Activated T-cell treated with anti-CD3 and anti-CD28 coated beads, Interleukin-2, amount 50 U/mL, for 4 hours (primary cell): ENCODE measurements around the gene BRF1. TPM values are rescaled to one million over a fixed set of nuclear protein-coding genes. Genes with fewer than 3 reads are reported as not detected.

ENCODE experiments used
- total RNA-seq, 3 donors: library from RNA; stranded (reverse); gene quantifications; one replicate each; pipeline ENCODE4 v1.2.1, GENCODE V29; 2021

The BRF1 gene
- total RNA-seq, 3 donors from 2014 or later, result 33.5 to 36.4 (median 35.4) TPM

Other genes starting within 250 kb of the BRF1 start
- 10 to 100 TPM; 14.6 to 18.4 (median 16.8) TPM for gene GPR132, start 235.6 kb downstream of the BRF1 start, total RNA-seq
- 1 to 10 TPM; 2.9 to 5.4 (median 5.2) TPM for gene JAG2, start 132.2 kb downstream of the BRF1 start, total RNA-seq
- gene NUDT14, start 119.7 kb downstream of the BRF1 start, total RNA-seq, result 1 to 10 TPM; 5.2 to 7.0 (median 5.7) TPM
- gene BTBD6, start 52.5 kb downstream of the BRF1 start, total RNA-seq, result 10 to 100 TPM; 29.4 to 33.9 (median 33.0) TPM
- 10 to 100 TPM; 23.1 to 27.2 (median 24.8) TPM for gene PACS2, start 13.7 kb upstream of the BRF1 start, total RNA-seq
- gene TEX22, start 97.5 kb upstream of the BRF1 start, total RNA-seq, result 1 to 10 TPM in 2 of 3 donors, under 1 TPM in 1; 0.71 to 1.7 (median 1.2) TPM
- 100 to 1,000 TPM; 154 to 166 (median 154) TPM for gene MTA1, start 118.8 kb upstream of the BRF1 start, total RNA-seq
- gene CRIP2, start 173.8 kb upstream of the BRF1 start, total RNA-seq, result 1 to 10 TPM in 1 of 3 donors, under 1 TPM in 2; 0.90 to 1.4 (median 0.91) TPM
- 10 to 100 TPM; 24.9 to 43.9 (median 33.5) TPM for gene CRIP1, start 185.9 kb upstream of the BRF1 start, total RNA-seq
- 10 to 100 TPM; 53.7 to 58.7 (median 57.8) TPM for gene TEDC1, start 190.2 kb upstream of the BRF1 start, total RNA-seq
- 10 to 100 TPM; 14.4 to 24.6 (median 19.5) TPM for gene TMEM121, start 225.6 kb upstream of the BRF1 start, total RNA-seq